ENCODE measurements around the gene PLB1.

PLB1 gene

DNA sequence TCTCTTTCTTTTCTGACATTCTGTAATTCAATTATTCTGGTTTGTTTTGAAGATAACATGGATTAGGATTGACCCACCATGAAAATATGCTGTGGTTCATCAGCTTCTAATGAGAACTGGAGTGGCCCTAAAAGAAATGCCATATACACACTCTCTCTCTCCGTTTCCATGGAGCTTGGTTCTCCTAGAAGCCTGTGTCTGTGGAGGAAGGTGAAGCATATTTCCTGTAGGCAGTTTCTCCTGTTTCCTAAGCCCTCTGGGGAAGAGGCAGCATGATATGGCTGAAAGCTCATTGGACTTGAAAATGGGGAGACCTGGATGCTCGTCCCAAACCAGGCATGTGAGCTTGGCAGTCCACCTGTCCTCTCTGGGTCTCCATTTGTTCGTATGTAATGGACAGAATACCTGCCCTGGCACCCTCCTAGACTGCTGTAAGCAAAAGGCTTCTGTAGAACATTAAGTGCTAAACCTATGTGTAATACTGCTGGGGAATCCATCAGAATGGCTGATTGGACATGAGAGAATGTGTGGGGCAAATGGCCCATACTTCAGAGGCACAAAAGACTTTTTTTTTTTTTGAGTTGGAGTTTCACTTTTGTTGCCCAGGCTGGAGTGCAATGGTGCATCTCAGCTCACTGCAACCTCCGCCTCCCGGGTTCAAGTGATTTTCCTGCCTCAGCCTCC, 180.4 kb downstream of the PLB1 start:
- DNase-seq: no peak

DNA sequence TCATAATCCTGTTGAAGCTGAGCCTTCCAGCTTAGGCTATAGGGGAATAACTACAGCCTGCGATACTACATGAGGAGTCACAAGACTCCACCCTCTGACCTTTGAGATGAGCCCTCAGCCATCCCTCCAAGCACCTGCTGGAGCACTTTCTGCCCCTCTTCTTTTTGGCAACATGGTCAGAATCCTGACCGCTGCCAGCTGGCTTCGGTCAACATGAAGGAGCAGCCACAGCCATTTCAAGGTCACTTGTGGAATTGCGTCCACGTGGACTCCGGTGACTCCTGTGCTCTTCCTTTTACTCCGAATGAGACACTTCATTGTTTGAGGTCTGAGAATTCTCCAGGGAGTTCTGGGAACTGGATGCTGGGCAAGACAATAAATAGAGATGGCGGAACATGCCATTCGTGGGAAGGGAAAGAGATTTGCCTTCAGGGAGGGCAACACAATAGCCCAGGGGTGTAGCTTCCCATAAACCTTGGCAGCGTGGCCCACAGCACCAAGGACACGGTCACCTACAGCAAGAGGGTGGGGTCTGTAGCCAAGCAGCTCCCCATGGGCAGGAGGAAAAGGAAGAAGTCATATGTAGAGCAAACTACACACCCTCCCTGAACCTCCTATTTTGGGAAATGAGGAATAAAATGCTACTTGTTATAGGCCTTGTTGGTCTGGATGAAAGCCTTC, 182.5 kb downstream of the PLB1 start:
- DNase-seq: no peak

DNA sequence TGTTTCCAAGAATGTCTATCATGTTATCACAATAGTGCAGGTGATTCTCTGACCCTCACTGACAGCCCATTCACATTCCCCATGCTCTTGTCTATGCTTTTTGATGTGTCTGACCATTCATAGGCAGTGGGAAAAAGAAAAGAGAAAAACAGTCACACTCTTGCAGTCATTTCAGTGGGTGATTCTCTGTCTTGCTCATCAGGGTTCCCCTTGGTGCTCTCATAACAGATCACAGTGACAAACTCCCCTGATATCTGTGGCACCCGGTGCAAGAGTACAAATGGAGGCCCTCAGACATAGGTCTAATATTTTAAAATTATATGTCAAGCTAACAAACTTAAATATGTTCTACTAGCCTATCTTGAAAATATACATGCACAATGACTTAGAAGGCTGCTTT, 183.1 kb downstream of the PLB1 start:
- no peak for DNase-seq

DNA sequence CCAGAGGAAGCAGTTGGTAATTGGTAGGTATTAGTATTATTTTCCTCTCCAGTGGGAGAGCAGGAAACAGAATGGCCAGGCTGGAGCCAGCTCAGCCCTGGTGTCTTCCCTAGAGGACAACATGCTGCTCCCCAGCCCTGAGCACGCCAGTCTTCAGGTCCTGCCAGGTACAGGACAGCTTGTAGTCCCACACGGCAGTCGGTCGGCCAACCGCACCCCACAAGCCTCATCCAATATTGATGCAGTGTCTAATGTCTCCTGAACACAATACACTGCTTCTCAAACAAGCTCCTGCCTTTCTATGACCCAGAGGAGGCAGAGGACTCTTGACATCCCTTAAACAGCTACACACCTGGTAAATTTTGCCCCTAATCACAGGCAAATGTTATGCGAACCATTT, 184.8 kb downstream of the PLB1 start:
- no peak for DNase-seq

DNA sequence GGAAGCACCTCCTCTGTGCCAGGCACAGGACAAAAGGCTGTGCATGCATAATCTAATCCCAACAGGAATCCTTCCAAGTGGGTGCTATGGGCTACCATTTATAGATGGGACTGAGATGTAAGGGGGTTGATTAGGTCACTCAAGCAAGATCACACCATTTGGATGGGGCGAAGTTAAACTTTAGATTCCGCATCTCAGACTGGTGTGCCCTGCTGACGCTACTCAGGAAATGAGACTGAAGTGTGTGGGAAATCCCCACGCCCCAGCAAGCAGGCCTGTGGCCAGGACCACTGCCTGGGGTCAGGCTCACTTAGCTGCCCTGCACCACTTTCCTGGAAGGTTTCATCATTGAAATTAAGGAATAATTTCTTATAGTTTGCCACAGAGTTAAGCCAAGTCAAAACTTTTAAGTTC, 185.3 kb downstream of the PLB1 start:
- peak; percentile 47 for DNase-seq

DNA sequence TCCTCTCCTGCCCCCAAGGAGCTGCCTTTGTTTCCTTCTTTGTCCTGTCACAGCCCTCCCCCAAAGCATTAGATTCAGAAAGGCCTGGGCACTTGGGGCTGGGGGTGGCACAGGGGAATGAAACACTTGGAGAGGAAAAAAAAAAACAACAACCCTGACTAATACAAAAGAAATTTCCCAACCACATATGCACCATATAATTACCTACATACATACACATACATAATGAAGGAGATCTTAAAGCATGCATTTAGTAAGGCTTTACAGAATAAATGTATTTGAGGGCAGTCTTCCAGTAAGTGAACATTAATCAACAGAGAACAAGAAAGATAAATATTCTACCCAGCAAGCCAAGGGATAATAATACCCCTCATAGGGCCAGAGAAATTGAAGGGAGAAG, 185.7 kb downstream of the PLB1 start:
- peak; percentile 79 for DNase-seq

DNA sequence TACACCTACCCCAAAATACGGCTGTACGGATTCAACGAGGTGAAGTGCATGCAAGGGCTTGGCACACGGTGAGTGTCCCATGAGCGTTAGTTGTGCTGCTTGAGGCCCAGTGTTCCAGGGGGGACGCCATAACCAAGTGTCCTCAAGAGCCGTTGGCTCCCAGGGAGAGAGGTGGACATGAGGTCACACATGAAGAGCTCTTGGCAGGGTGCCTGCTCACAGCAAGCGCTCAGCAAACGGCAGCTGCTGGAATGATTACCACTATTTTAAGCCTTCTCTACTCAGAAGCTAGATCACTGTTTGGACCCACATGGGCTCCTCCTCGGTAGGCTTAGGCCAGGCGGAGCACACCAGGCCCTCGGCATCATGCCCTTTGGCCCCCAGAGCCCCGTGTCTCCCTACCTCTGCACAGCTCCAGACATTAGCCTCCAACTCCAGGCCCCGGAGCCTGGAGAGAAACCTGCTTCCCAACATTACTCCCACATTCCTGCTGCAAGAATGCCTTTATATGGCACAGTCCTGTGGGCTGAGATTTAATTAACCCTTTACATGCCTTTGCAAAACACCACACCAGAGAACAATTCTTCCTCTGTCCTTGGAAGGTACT, 187.3 kb downstream of the PLB1 start:
- DNase-seq: peak; percentile 73

DNA sequence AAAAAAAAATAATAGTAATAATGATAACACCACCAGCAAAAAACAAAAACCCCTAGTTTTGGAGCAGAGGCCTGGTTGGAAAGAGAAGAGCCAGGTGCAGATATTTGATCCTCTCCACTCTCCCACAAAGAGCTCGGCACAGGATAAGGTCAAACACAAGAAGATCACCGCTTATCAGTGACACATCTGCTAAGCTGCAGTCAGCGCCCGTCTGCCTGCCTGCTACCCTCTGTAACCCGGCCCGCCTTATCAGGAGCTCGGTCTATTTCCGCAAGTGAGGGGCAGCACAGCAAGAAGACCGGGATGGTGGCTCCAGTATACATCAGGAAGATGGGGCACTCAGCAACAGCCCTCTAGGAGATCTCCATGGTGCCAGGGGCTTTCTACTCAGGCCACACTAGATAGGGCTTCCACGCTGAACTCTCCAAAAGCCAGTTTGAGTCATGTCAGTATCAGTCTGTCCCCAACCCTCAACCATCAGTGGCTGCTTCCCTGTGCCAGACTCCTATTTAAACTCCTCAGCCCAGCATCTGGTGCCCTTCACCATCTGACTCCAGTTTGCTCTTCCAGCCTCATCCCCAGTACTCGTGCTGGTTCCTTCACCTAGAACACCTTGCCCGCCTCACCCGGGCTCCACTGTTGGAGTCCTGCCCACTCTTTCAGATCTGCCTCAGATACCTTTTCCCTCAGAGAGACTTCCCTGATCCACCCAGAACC, 188.4 kb downstream of the PLB1 start:
- DNase-seq: no peak

DNA sequence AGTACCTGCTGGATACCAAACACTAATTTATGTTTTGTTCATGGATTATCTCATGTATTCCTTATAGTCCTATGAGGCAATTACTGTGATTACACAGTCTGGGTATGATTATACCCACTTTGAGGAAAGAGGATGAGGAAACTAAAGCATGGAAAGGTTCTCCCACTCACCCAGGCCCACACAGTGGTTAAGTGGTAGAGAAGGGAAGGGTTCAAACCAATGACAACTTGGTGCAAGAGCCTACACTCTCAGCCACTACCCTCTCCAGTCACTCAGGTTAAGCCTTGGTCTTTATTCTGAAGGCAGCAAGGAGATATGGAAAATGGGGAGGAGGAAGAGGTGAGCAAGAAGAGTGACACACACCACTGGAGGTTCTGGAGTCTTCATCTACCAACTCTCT, 191.3 kb downstream of the PLB1 start:
- DNase-seq: no peak

DNA sequence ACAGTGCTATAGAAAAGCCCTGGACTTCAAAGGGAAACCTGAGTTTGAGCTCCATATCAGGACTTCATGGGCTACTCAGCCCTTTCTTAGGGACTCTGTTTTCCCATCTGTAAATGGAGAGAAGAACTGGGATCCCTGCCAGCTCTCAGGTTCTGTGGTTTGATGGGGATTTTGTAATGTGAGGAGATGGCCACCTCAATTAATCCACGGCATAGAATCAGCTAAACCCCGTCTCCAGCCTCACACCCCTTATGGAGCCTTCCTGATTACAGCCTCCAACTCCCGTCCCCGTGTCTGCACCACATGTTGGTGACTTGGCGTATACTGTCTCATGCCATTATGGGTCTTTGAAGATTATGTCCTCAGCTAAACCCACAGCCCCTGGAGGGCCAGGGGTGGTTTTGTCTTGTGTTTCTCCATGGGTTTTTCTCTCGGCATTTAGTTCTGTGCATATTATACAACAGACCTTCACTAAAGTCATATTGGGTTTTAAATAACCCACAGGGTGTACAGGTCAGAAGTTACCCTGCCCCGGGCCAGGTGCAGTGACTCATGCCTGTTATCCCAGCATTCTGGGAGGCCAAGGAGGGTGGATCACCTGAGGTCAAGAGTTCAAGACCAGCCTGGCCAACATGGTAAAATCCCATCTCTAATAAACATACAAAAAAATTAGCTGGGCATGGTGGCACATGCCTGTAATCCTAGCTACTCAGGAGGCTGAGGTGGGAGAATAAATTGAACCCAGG, 192.0 kb downstream of the PLB1 start:
- no peak for DNase-seq

DNA sequence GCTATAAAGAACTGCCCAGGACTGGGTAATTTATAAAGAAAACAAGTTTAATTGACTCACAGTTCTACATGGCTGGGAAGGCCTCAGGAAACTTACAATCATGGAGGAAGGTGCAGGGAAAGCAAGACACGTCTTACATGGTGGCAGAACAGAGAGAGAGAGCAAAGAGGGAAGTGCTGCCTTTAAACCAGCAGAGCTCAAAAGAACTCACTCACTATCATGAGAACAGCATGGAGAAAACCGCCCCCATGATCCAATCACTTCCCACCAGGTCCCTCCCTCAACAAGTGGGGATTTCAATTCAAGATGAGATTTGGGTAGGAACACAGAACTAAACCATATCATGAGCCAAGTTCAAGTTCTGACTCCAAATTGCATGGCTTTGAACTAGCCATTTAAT, 193.0 kb downstream of the PLB1 start:
- no peak for DNase-seq

DNA sequence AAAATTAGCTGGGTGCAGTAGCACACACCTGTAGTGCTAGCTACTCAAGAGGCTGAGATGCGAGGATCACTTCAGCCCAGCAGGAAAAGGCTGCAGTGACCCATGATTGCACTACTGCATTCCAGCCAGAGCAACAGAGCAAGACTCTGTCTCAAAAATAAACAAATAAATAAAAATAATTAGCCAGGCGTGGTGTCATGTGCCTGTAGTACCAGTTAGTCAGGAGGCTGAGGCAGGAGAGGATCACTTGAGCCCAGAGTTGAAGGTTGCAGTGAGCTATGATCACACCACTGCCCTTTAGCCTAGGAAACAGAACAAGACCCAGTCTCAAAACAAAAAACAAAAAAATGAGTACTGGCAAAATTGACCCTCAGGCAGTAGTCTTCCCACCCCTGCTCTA, 193.9 kb downstream of the PLB1 start:
- no peak for DNase-seq

DNA sequence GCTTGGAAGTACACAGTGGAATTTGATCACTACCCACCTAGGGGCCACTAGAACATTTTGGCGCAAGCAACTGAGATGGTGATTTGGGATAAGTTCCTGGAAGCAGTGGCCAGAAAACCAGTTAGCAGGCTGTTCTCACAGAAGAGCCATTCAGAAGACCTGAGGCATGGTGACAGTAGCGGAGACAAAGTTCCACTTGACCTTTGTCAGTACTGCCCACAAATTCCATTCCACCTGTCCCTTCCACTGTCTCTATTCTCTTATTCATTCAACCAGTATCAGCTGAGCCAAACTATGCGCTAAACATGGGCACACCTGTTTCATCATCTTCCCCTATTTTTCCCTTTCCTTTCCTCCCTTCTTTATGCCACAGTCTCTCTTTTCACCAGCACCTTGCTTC, 196.6 kb downstream of the PLB1 start:
- DNase-seq: no peak

DNA sequence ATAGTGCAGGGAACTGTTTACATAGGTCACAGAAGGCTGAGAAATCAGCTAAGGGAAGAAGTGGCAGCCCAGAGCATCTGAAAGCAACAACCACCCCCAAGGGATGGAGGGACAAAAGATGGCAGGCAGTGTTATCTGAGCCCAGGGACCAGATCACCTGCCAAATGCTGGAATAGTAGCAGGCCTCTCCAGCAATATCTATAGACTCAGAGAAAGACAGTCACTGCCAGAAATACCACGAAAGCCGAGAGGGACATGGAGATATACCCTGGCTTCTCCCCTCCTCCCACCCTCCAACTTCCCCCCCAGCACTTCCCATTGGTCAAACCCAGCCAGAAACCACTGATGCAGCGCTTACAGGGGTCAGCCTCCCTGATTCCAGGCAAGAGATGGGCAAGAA, 197.4 kb downstream of the PLB1 start:
- DNase-seq: no peak
